ENCODE measurements around the gene PLSCR2. TPM values are rescaled to one million over a fixed set of nuclear protein-coding genes. Genes with fewer than 3 reads are reported as not detected.

Gene PLSCR2
- total RNA-seq, 1 experiment from 2014 or later: not detected

- no peak overlapping the region for H3K4me2 ChIP-seq (ENCODE audit: low read length)
- no peaks in the 10 kb centered on the region for H3K9me2 ChIP-seq (ENCODE audit: insufficient read depth)
- no peaks in the 10 kb centered on the region for H3K79me2 ChIP-seq (ENCODE audit: insufficient read depth, low read length)
- no peak overlapping the region for H3K9ac ChIP-seq (ENCODE audit: low read length)
- ATAC-seq (no peak), DNase-seq (ENCODE audit: low read depth, low spot score) (no peak)
- no TSS peak for BruUV-seq (replicated peaks)
- no peak overlapping the region for H3K27ac ChIP-seq (ENCODE audit: low read depth, low read length)
- CTCF ChIA-PET: no interaction called here
- H4K20me1 ChIP-seq (ENCODE audit: insufficient read depth): no peaks in the 10 kb centered on the region
- no peak overlapping the region for H2AFZ ChIP-seq (ENCODE audit: low read depth, low read length, poor library complexity, severe bottlenecking)
- TF ChIP-seq SP1 (IDR thresholded peaks at IDR 0.05; ENCODE audit: low read depth): no peak
- TF ChIP-seq TCF7L2 (IDR thresholded peaks at IDR 0.05; ENCODE audit: borderline replicate concordance, extremely low read depth, insufficient read depth, insufficient read length): no peak
- TF ChIP-seq, protein P1, sequence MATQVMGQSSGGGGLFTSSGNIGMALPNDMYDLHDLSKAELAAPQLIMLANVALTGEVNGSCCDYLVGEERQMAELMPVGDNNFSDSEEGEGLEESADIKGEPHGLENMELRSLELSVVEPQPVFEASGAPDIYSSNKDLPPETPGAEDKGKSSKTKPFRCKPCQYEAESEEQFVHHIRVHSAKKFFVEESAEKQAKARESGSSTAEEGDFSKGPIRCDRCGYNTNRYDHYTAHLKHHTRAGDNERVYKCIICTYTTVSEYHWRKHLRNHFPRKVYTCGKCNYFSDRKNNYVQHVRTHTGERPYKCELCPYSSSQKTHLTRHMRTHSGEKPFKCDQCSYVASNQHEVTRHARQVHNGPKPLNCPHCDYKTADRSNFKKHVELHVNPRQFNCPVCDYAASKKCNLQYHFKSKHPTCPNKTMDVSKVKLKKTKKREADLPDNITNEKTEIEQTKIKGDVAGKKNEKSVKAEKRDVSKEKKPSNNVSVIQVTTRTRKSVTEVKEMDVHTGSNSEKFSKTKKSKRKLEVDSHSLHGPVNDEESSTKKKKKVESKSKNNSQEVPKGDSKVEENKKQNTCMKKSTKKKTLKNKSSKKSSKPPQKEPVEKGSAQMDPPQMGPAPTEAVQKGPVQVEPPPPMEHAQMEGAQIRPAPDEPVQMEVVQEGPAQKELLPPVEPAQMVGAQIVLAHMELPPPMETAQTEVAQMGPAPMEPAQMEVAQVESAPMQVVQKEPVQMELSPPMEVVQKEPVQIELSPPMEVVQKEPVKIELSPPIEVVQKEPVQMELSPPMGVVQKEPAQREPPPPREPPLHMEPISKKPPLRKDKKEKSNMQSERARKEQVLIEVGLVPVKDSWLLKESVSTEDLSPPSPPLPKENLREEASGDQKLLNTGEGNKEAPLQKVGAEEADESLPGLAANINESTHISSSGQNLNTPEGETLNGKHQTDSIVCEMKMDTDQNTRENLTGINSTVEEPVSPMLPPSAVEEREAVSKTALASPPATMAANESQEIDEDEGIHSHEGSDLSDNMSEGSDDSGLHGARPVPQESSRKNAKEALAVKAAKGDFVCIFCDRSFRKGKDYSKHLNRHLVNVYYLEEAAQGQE (IDR thresholded peaks at IDR 0.05; ENCODE audit: low read depth): no peak
- TF ChIP-seq YY1 (IDR thresholded peaks at IDR 0.05; ENCODE audit: extremely low read depth, insufficient replicate concordance, low read depth, low read length): no peak
- TF ChIP-seq EZH2phosphoT487 (IDR thresholded peaks at IDR 0.05; ENCODE audit: borderline replicate concordance): no peak
- no peak for TF ChIP-seq JUND (IDR thresholded peaks at IDR 0.05)
- no peak for TF ChIP-seq ZFX (IDR thresholded peaks at IDR 0.05)
- TF ChIP-seq SRF (IDR thresholded peaks at IDR 0.05; ENCODE audit: low read depth): no peak
- TF ChIP-seq CBX3 (IDR thresholded peaks at IDR 0.05; ENCODE audit: low read depth): no peak
- no peak for TF ChIP-seq ZBTB33 (IDR thresholded peaks at IDR 0.05; ENCODE audit: extremely low read depth, insufficient replicate concordance, low read length)
- no peak for TF ChIP-seq POLR2AphosphoS5 (IDR thresholded peaks at IDR 0.05; ENCODE audit: low read depth, low read length)
- no peaks in the 10 kb centered on the region for H3K4me1 ChIP-seq (ENCODE audit: control insufficient read depth in 1 of 2, insufficient read depth in 2 of 2, low read length in 2 of 2)
- H3K9me3 ChIP-seq (ENCODE audit: control insufficient read depth in 1 of 2, insufficient read depth in 1 of 2, low read depth in 1 of 2, low read length in 2 of 2): no peaks in the 10 kb centered on the region
- no peak overlapping the region for H3K4me3 ChIP-seq (replicated peaks in 1 of 2; ENCODE audit: low read depth in 1 of 2, low read length in 2 of 2)
- no peaks in the 10 kb centered on the region for H3K27me3 ChIP-seq (ENCODE audit: insufficient read depth, low read length)
- RAD21 ChIA-PET (ENCODE audit: low non-redundant PET in 1 of 2, low total read pairs in 2 of 2, uncharacterized antibody in 2 of 2, unreplicated experiment in 2 of 2): no interaction called here
- intact Hi-C loops (cut with micrococcal nuclease): no loop called here
- H3K36me3 ChIP-seq (ENCODE audit: control insufficient read depth in 1 of 2, insufficient read depth in 2 of 2, low read length in 2 of 2): no peaks in the 10 kb centered on the region
- POLR2A ChIA-PET: no interaction called here
These were observed 19.7 kb downstream of the PLSCR2 start for GRCh38 chr3:146449613-146450012.
